Spinal cord (tissue), 10 donors: Measurements from ENCODE around the gene SPINK2. TPM values are rescaled to one million over a fixed set of nuclear protein-coding genes. Genes with fewer than 3 reads are reported as not detected.

Experiments used
- DNase-seq, 6 donors: peaks; one replicate each; pipeline versions ENCODE4 v3.0.0 to v3.0.0-alpha.2; 2013 to 2015; ENCODE audit warnings: low spot score in 6 of 6, low read depth in 4 of 6
- H3K27ac ChIP-seq: one replicate; pipeline ENCODE4 v1.5.1; 2013; ENCODE audit warnings: low read depth, low read length, control low read depth
- H3K27me3 ChIP-seq: one replicate; pipeline ENCODE4 v1.6.1; 2013; ENCODE audit warnings: low read length; ENCODE audit not compliant: control insufficient read depth, insufficient read depth
- H3K36me3 ChIP-seq: one replicate; pipeline ENCODE4 v1.6.1; 2013; ENCODE audit warnings: low read length; ENCODE audit not compliant: control insufficient read depth, insufficient read depth
- H3K4me1 ChIP-seq: one replicate; pipeline ENCODE4 v1.6.1; 2013; ENCODE audit warnings: low read length; ENCODE audit not compliant: control insufficient read depth, insufficient read depth
- H3K4me3 ChIP-seq: one replicate; pipeline ENCODE4 v1.5.1; 2013; ENCODE audit warnings: low read depth, low read length, control low read depth
- H3K9me3 ChIP-seq: one replicate; pipeline ENCODE4 v1.6.1; 2013; ENCODE audit warnings: low read length; ENCODE audit not compliant: control insufficient read depth, insufficient read depth
- WGBS: methylation state at CpG from one replicate; pipeline ENCODE4 v1.1.5; 2013; ENCODE audit warnings: missing lambda C conversion rate; ENCODE audit not compliant: insufficient coverage; 5-methylcytosine and 5-hydroxymethylcytosine counted together
- polyA plus RNA-seq, 2 donors: library from polyadenylated mRNA; unstranded; fragments of 120-200 nt; gene quantifications; one replicate each; pipeline ENCODE4 v1.2.1, GENCODE V29; 2013; ENCODE audit not compliant: insufficient read length in 2 of 2
- small RNA-seq: library from RNA; depleted of rRNA; stranded (forward); fragments of <200 nt; gene quantifications from one replicate; pipeline ENCODE3, GENCODE V24; 2014; ENCODE audit warnings: low replicate concordance
- total RNA-seq, 2 donors: library from RNA; depleted of rRNA in 1 of 2; stranded (reverse); fragments of 120-200 nt in 1 of 2; fragments of >200 nt in 1 of 2; gene quantifications; one replicate each; pipeline versions ENCODE4 v1.2.3 to v1.2.4, GENCODE V29; 2013 to 2014
- donor health status: healthy.

The SPINK2 gene
- total and polyA plus RNA-seq, 4 donors: 0.44 to 1.6 (median 1.3) TPM; not detected in 1

DNA sequence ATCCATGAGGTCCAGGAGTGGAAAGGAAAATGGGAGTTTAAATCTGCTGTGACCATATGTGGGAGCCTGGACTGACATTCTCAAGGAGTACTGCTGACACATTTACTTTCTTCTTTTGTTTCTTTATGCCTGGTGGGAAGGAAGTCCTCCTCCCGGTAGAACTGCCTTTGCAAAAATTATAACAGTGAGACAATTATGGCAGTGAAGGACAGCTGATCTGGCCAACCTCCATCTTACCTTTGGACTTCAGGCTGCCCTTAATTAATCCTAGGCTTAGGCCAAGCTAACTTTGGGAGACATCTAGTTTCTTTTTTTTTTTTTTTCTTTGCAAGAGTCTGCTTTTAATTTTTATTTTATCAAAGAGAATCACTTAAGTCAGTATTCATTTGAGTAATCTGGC is 61.3 kb downstream of the SPINK2 start:
- H3K27ac ChIP-seq: no peak overlapping the region
- DNase-seq: no peak
- H3K36me3 ChIP-seq: no peaks in the 10 kb centered on the region
- WGBS: no CpG with 5 or more reads among the region's 1 CpG
- no peaks in the 10 kb centered on the region for H3K27me3 ChIP-seq
- peaks cover 11% of the 10 kb centered on the region for H3K4me1 ChIP-seq
- H3K9me3 ChIP-seq: no peaks in the 10 kb centered on the region
- no peak overlapping the region for H3K4me3 ChIP-seq

Small RNA genes within 50 kb of the gene (small RNA-seq; reads per million reads assigned to genes)
- gene RF00017 (not detected), gene RF00019 (not detected), gene RN7SL357P (not detected), gene RN7SL492P (not detected)

Other genes starting within 250 kb of the SPINK2 start
- 100 to 1,000 TPM; 137 to 353 TPM for gene HOPX, start 140.4 kb downstream of the SPINK2 start, total RNA-seq
- 100 to 1,000 TPM; 323 to 326 TPM for gene HOPX, start 140.4 kb downstream of the SPINK2 start, polyA plus RNA-seq
- gene REST, start 86.2 kb upstream of the SPINK2 start, total RNA-seq: 10 to 100 TPM; 29.1 to 42.9 TPM
- 10 to 100 TPM; 12.3 to 14.7 TPM for gene REST, start 86.2 kb upstream of the SPINK2 start, polyA plus RNA-seq
- gene NOA1, start 155.9 kb upstream of the SPINK2 start, total RNA-seq: 10 to 100 TPM; 14.0 to 14.5 TPM
- 10 to 100 TPM; 16.3 to 17.2 TPM for gene NOA1, start 155.9 kb upstream of the SPINK2 start, polyA plus RNA-seq
- gene POLR2B, start 157.2 kb upstream of the SPINK2 start, total RNA-seq: 100 to 1,000 TPM; 108 to 126 TPM
- 10 to 100 TPM; 88.5 to 91.1 TPM for gene POLR2B, start 157.2 kb upstream of the SPINK2 start, polyA plus RNA-seq